Adrenal gland (tissue), 5 donors: Measurements from ENCODE around the gene DUOXA2.

Experiments
- POLR2A ChIP-seq, 2 donors: fragments of 450-650 bp; IDR thresholded peaks; one replicate each; pipeline ENCODE4 v1.6.1; 2017; ENCODE audit warnings: antibody characterized with exemption in 2 of 2, mild to moderate bottlenecking in 2 of 2, moderate library complexity in 1 of 2
- TF ChIP-seq, protein P1 (sequence below), 6 experiments: fragments of 450-650 bp in 4 of 6; fragments of 200-600 bp in 2 of 6; sonication (generic) in 1 of 6; IDR thresholded peaks; 1 replicate in 5 of 6; 2 replicates in 1 of 6; pipeline versions ENCODE4 v1.5.1 to v1.8.0; 2016 to 2021; ENCODE audit warnings: antibody characterized with exemption in 6 of 6, mild to moderate bottlenecking in 2 of 6, moderate library complexity in 1 of 6
- donor health status: DM: no; HTN: no; CAD: no.

- TF ChIP-seq, protein P1, sequence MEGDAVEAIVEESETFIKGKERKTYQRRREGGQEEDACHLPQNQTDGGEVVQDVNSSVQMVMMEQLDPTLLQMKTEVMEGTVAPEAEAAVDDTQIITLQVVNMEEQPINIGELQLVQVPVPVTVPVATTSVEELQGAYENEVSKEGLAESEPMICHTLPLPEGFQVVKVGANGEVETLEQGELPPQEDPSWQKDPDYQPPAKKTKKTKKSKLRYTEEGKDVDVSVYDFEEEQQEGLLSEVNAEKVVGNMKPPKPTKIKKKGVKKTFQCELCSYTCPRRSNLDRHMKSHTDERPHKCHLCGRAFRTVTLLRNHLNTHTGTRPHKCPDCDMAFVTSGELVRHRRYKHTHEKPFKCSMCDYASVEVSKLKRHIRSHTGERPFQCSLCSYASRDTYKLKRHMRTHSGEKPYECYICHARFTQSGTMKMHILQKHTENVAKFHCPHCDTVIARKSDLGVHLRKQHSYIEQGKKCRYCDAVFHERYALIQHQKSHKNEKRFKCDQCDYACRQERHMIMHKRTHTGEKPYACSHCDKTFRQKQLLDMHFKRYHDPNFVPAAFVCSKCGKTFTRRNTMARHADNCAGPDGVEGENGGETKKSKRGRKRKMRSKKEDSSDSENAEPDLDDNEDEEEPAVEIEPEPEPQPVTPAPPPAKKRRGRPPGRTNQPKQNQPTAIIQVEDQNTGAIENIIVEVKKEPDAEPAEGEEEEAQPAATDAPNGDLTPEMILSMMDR (IDR thresholded peaks at IDR 0.05), result no peak
- TF ChIP-seq POLR2A (IDR thresholded peaks at IDR 0.05), result no peak
Measured at GRCh38 chr15:45121020-45121419, 6.9 kb downstream of the DUOXA2 start.
